ENCODE measurements around the gene GGTLC1. TPM values are rescaled to one million over a fixed set of nuclear protein-coding genes. Genes with fewer than 3 reads are reported as not detected.

Gene GGTLC1
- total RNA-seq, 2 donors from 2014 or later, result not detected

DNA sequence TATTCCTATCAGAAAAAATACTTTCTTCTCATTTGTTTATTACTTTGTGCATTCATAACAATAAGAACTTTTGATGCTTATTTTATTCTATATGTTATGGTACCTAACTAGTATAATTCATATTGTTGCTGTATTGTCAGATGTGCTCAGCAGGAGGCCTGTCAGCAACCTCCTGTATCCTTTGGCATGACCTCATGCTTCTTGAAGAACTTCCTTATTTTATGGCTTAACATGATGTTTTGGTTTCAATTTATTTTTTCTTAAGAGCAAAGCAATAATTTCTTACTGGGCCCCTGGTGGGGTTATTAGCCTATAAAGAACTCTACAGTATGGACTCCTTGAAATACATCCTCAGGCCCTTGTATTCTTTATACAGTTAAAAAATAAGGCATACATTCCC is 17.3 kb downstream of the GGTLC1 start:
- no peak for DNase-seq
- Mint-ChIP-seq H3K27ac (no peak overlapping the region), H3K4me3 (no peak overlapping the region), H3K27me3 (peaks cover 32% of the 10 kb centered on the region), H3K36me3 (ENCODE audit: low read depth) (peaks cover 2% of the 10 kb centered on the region), H3K4me1 (peaks cover 6% of the 10 kb centered on the region)
- no peaks in the 10 kb centered on the region for H3K9me3 ChIP-seq (ENCODE audit: control insufficient read depth, low read length, poor library complexity, severe bottlenecking)
- ATAC-seq, result no peak

- DNase-seq, result no peak
- no peak overlapping the region for H3K27ac Mint-ChIP-seq
- no peak for ATAC-seq
- no peak overlapping the region for H3K4me3 Mint-ChIP-seq
- peaks cover 2% of the 10 kb centered on the region for H3K36me3 Mint-ChIP-seq (ENCODE audit: low read depth)
- peaks cover 6% of the 10 kb centered on the region for H3K4me1 Mint-ChIP-seq
- H3K27me3 Mint-ChIP-seq, result peaks cover 36% of the 10 kb centered on the region
- no peaks in the 10 kb centered on the region for H3K9me3 ChIP-seq (ENCODE audit: control insufficient read depth, low read length, poor library complexity, severe bottlenecking)
Measured at GRCh38 chr20:23970049-23970448, 18.5 kb downstream of the GGTLC1 start.

DNA sequence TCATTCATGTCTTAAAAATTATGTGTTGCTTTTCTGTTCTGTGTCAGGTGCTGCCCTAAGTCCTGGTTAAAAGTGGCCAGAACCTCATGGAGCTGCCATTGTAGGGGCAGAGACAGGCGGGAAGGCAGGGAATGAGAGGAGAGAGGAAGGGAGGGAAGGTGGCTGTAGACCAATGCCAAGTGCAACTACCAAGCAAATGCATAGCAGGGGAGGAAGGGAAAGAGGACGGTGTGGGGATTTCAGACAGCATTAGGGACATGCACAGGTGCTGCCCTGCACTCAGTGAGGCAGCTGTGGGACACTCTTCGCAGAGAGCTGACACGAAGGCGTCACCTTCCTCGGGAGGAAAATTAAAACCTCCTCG is 21.0 kb downstream of the GGTLC1 start:
- H3K4me3 Mint-ChIP-seq, result no peak overlapping the region
- ATAC-seq (no peak), DNase-seq (no peak)
- no peaks in the 10 kb centered on the region for H3K9me3 ChIP-seq (ENCODE audit: control insufficient read depth, low read length, poor library complexity, severe bottlenecking)
- H3K4me1 Mint-ChIP-seq, result no peaks in the 10 kb centered on the region
- no peaks in the 10 kb centered on the region for H3K36me3 Mint-ChIP-seq (ENCODE audit: low read depth)
- H3K27me3 Mint-ChIP-seq, result peaks cover 17% of the 10 kb centered on the region
- H3K27ac Mint-ChIP-seq, result no peak overlapping the region

DNA sequence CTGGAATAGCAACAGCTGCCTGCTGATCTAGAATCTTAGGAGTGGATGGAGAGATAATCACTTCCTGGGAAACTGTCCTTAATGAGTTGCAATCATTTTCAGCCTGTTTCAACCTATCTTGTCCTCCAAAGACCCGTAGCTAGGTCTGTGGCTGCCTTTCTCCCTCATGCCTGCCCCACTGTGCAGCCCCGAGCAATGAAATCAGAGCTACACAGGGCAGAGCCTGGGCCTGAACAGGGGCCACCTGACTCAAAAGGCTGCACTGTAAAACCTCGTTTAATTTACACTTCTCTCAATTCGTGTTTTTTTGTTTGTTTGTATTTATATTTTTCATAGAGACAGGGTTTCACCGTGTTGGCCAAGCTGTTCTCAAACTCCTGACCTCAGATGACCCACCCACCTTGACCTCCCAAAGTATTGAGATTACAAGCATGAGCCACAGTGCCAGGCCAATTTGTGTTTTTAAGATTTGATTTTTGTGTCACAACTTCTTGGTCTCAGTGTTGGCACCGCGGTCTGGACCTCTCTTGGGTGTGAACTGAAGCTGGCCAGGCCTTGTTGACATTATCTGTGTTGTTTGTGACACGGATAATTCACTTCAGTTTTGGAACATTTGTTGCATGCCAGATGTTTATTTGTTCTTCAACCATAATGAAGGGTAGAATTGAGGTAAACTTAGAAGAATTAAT is 21.5 kb downstream of the GGTLC1 start:
- DNase-seq (no peak), ATAC-seq (no peak)
- no peaks in the 10 kb centered on the region for H3K4me1 Mint-ChIP-seq
- no peak overlapping the region for H3K27ac Mint-ChIP-seq
- H3K27me3 Mint-ChIP-seq, result peaks cover 21% of the 10 kb centered on the region
- H3K36me3 Mint-ChIP-seq (ENCODE audit: low read depth), result peaks cover 2% of the 10 kb centered on the region
- H3K9me3 ChIP-seq (ENCODE audit: control insufficient read depth, low read length, poor library complexity, severe bottlenecking), result no peaks in the 10 kb centered on the region
- H3K4me3 Mint-ChIP-seq, result no peak overlapping the region

DNA sequence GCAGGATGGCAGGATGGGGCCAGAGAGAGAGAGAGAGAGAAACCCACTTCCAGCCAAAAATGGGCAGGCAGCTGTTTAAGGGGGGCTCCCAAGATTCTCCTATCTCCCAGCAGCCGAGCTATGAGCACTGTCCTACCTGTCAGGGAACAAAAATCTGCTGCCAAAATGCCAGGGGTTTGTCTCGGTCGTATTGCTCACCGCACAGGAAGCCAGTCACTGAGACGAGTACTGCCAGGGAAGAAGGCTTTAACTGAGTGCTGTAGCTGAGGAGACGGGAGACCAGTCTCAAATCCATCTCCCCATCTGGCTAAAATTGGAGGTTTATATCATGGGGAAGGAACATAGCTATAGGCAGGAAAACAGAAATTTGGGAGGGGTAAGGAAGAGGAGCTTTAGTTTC is 22.3 kb downstream of the GGTLC1 start:
- Mint-ChIP-seq H3K27me3 (peaks cover 22% of the 10 kb centered on the region), H3K36me3 (ENCODE audit: low read depth) (peaks cover 2% of the 10 kb centered on the region), H3K4me1 (no peaks in the 10 kb centered on the region), H3K4me3 (no peak overlapping the region), H3K27ac (no peak overlapping the region)
- ATAC-seq (no peak), DNase-seq (no peak)
- H3K9me3 ChIP-seq (ENCODE audit: control insufficient read depth, low read length, poor library complexity, severe bottlenecking), result no peaks in the 10 kb centered on the region

- Mint-ChIP-seq H3K4me1 (no peaks in the 10 kb centered on the region), H3K27ac (no peak overlapping the region), H3K27me3 (peaks cover 27% of the 10 kb centered on the region), H3K4me3 (no peak overlapping the region), H3K36me3 (ENCODE audit: low read depth) (peaks cover 2% of the 10 kb centered on the region)
- ATAC-seq, result no peak
- DNase-seq, result no peak
- no peaks in the 10 kb centered on the region for H3K9me3 ChIP-seq (ENCODE audit: control insufficient read depth, low read length, poor library complexity, severe bottlenecking)
Measured at GRCh38 chr20:23963941-23964340, 24.6 kb downstream of the GGTLC1 start.

GRCh38 chr20:23962272-23962671 is 26.3 kb downstream of the GGTLC1 start:
- H3K36me3 Mint-ChIP-seq (ENCODE audit: low read depth), result peaks cover 2% of the 10 kb centered on the region
- no peaks in the 10 kb centered on the region for H3K9me3 ChIP-seq (ENCODE audit: control insufficient read depth, low read length, poor library complexity, severe bottlenecking)
- H3K4me3 Mint-ChIP-seq, result no peak overlapping the region
- H3K27me3 Mint-ChIP-seq, result peaks cover 21% of the 10 kb centered on the region
- no peaks in the 10 kb centered on the region for H3K4me1 Mint-ChIP-seq
- no peak overlapping the region for H3K27ac Mint-ChIP-seq
- DNase-seq (no peak), ATAC-seq (no peak)

GRCh38 chr20:23959054-23959453 is 29.5 kb downstream of the GGTLC1 start:
- H3K4me3 Mint-ChIP-seq, result no peak overlapping the region
- H3K27ac Mint-ChIP-seq, result no peak overlapping the region
- H3K9me3 ChIP-seq (ENCODE audit: control insufficient read depth, low read length, poor library complexity, severe bottlenecking), result no peaks in the 10 kb centered on the region
- H3K36me3 Mint-ChIP-seq (ENCODE audit: low read depth), result peaks cover 2% of the 10 kb centered on the region
- DNase-seq (no peak), ATAC-seq (no peak)
- H3K4me1 Mint-ChIP-seq, result no peaks in the 10 kb centered on the region
- peaks cover 28% of the 10 kb centered on the region for H3K27me3 Mint-ChIP-seq

DNA sequence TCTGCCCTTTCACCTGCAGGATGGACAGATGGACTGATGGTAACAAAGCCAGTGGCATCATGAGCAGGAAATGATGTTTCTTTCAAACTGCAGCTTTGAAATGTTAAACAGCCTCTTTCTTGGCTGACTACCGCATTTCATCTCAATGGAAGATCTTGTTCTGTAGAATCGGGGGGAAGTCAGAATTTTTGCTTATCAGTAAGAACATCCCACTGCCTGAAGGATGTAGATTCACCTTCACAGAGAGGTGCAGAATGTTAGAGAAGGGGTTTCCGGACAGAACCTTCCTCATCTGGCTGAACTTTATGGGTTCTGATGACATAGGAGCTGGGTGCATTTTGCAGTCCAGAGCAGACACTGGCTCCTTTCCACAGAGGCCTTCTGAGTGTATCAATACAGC is 32.7 kb downstream of the GGTLC1 start:
- no peaks in the 10 kb centered on the region for H3K9me3 ChIP-seq (ENCODE audit: control insufficient read depth, low read length, poor library complexity, severe bottlenecking)
- H3K27ac Mint-ChIP-seq, result no peak overlapping the region
- H3K4me1 Mint-ChIP-seq, result no peaks in the 10 kb centered on the region
- peaks cover 47% of the 10 kb centered on the region for H3K27me3 Mint-ChIP-seq
- no peaks in the 10 kb centered on the region for H3K36me3 Mint-ChIP-seq (ENCODE audit: low read depth)
- no peak for DNase-seq
- ATAC-seq, result no peak
- H3K4me3 Mint-ChIP-seq, result no peak overlapping the region

GRCh38 chr20:23954008-23954745 is 34.4 kb downstream of the GGTLC1 start:
- Mint-ChIP-seq H3K36me3 (ENCODE audit: low read depth) (no peaks in the 10 kb centered on the region), H3K27me3 (peaks cover 52% of the 10 kb centered on the region), H3K4me3 (no peak overlapping the region), H3K27ac (no peak overlapping the region), H3K4me1 (no peaks in the 10 kb centered on the region)
- no peak for ATAC-seq
- no peak for DNase-seq
- H3K9me3 ChIP-seq (ENCODE audit: control insufficient read depth, low read length, poor library complexity, severe bottlenecking), result no peaks in the 10 kb centered on the region

GRCh38 chr20:23946206-23946605 is 42.4 kb downstream of the GGTLC1 start:
- Mint-ChIP-seq H3K4me1 (no peaks in the 10 kb centered on the region), H3K27me3 (peaks cover 14% of the 10 kb centered on the region), H3K27ac (no peak overlapping the region), H3K4me3 (no peak overlapping the region), H3K36me3 (ENCODE audit: low read depth) (no peaks in the 10 kb centered on the region)
- H3K9me3 ChIP-seq (ENCODE audit: control insufficient read depth, low read length, poor library complexity, severe bottlenecking), result no peaks in the 10 kb centered on the region
- no peak for DNase-seq
- ATAC-seq, result no peak

- Mint-ChIP-seq H3K27me3 (no peaks in the 10 kb centered on the region), H3K36me3 (ENCODE audit: low read depth) (no peaks in the 10 kb centered on the region), H3K4me3 (no peak overlapping the region), H3K4me1 (no peaks in the 10 kb centered on the region), H3K27ac (no peak overlapping the region)
- DNase-seq (no peak), ATAC-seq (no peak)
- H3K9me3 ChIP-seq (ENCODE audit: control insufficient read depth, low read length, poor library complexity, severe bottlenecking), result no peaks in the 10 kb centered on the region
Measured at GRCh38 chr20:23943304-23943703, 45.3 kb downstream of the GGTLC1 start.

GRCh38 chr20:23939641-23940040 is 48.9 kb downstream of the GGTLC1 start:
- Mint-ChIP-seq H3K4me3 (no peak overlapping the region), H3K27me3 (peaks cover 11% of the 10 kb centered on the region), H3K27ac (no peak overlapping the region), H3K36me3 (ENCODE audit: low read depth) (no peaks in the 10 kb centered on the region), H3K4me1 (no peaks in the 10 kb centered on the region)
- no peak for ATAC-seq
- DNase-seq, result no peak
- H3K9me3 ChIP-seq (ENCODE audit: control insufficient read depth, low read length, poor library complexity, severe bottlenecking), result no peaks in the 10 kb centered on the region

GRCh38 chr20:23939063-23939462 is 49.5 kb downstream of the GGTLC1 start:
- Mint-ChIP-seq H3K27me3 (peaks cover 11% of the 10 kb centered on the region), H3K4me3 (no peak overlapping the region), H3K27ac (no peak overlapping the region), H3K36me3 (ENCODE audit: low read depth) (no peaks in the 10 kb centered on the region), H3K4me1 (no peaks in the 10 kb centered on the region)
- ATAC-seq (no peak), DNase-seq (no peak)
- no peaks in the 10 kb centered on the region for H3K9me3 ChIP-seq (ENCODE audit: control insufficient read depth, low read length, poor library complexity, severe bottlenecking)
